CD14-positive monocyte (primary cell): Measurements from ENCODE around the gene PYM1. TPM values are rescaled to one million over a fixed set of nuclear protein-coding genes. Genes with fewer than 3 reads are reported as not detected.
A peak's percentile ranks its signal among the peaks of the same experiment; 100 is the strongest.

ENCODE experiments used
- DNase-seq, 3 donors: peaks; one replicate each; pipeline ENCODE4 v3.0.0-alpha.2; 2011 to 2022
- H2AFZ ChIP-seq: 2 replicates; pipeline ENCODE4 v1.6.0; 2012; ENCODE audit warnings: mild to moderate bottlenecking, low read depth, low read length, inconsistent platforms; ENCODE audit not compliant: insufficient read depth, poor library complexity, severe bottlenecking
- H3K27ac ChIP-seq, 2 donors: 1 replicate in 1 of 2; 2 replicates in 1 of 2; pipeline ENCODE4 v1.5.1; 2012 to 2013; ENCODE audit warnings: low read length in 2 of 2, control low read depth in 1 of 2, inconsistent platforms in 1 of 2, low read depth in 1 of 2, mild to moderate bottlenecking in 1 of 2
- H3K27me3 ChIP-seq, 2 donors: one replicate each; pipeline versions ENCODE4 v1.6.0 to v1.6.1; 2011 to 2013; ENCODE audit warnings: low read length in 2 of 2; ENCODE audit not compliant: control insufficient read depth in 2 of 2, insufficient read depth in 2 of 2
- H3K36me3 ChIP-seq, 2 donors: replicated peaks in 1 of 2; 1 replicate in 1 of 2; 2 replicates in 1 of 2; pipeline versions ENCODE4 v1.5.1 to v1.6.1; 2012 to 2013; ENCODE audit warnings: low read length in 2 of 2, control low read depth in 1 of 2, inconsistent platforms in 1 of 2, mild to moderate bottlenecking in 1 of 2; ENCODE audit not compliant: insufficient read depth in 2 of 2, control insufficient read depth in 1 of 2
- H3K4me1 ChIP-seq, 2 donors: 1 replicate in 1 of 2; 2 replicates in 1 of 2; pipeline versions ENCODE4 v1.5.1 to v1.6.1; 2012 to 2013; ENCODE audit warnings: low read length in 2 of 2, control low read depth in 1 of 2, inconsistent platforms in 1 of 2, mild to moderate bottlenecking in 1 of 2, moderate library complexity in 1 of 2; ENCODE audit not compliant: insufficient read depth in 2 of 2, control insufficient read depth in 1 of 2
- H3K4me2 ChIP-seq: replicated peaks from 2 replicates; pipeline ENCODE3; 2012; ENCODE audit warnings: low read length, moderate library complexity, mild to moderate bottlenecking; ENCODE audit not compliant: poor library complexity, severe bottlenecking; ENCODE audit errors: extremely low read depth
- H3K4me3 ChIP-seq, 3 experiments: fragments of 200-600 bp in 1 of 3; sonication (generic) in 1 of 3; replicated peaks in 1 of 3; 1 replicate in 2 of 3; 2 replicates in 1 of 3; pipeline ENCODE4 v1.5.1; 2011 to 2013; ENCODE audit warnings: low read length in 3 of 3, mild to moderate bottlenecking in 3 of 3, control low read depth in 2 of 3, low read depth in 2 of 3, inconsistent platforms in 1 of 3, moderate library complexity in 1 of 3
- H3K79me2 ChIP-seq: 2 replicates; pipeline ENCODE4 v1.6.0; 2012; ENCODE audit warnings: mild to moderate bottlenecking, control low read depth, inconsistent platforms, low read length, moderate library complexity; ENCODE audit not compliant: insufficient read depth
- H3K9ac ChIP-seq: 2 replicates; pipeline ENCODE4 v1.6.0; 2017; ENCODE audit warnings: low read length, mild to moderate bottlenecking; ENCODE audit not compliant: insufficient read depth, poor library complexity, severe bottlenecking
- H3K9me3 ChIP-seq, 2 donors: replicated peaks in 1 of 2; 1 replicate in 1 of 2; 2 replicates in 1 of 2; pipeline versions ENCODE4 v1.5.1 to v1.6.1; 2012 to 2013; ENCODE audit warnings: low read length in 2 of 2, control low read depth in 1 of 2; ENCODE audit not compliant: control insufficient read depth in 1 of 2, insufficient read depth in 1 of 2
- H4K20me1 ChIP-seq: 2 replicates; pipeline ENCODE4 v1.6.0; 2012; ENCODE audit warnings: mild to moderate bottlenecking, low read length, control low read depth, moderate library complexity; ENCODE audit not compliant: insufficient read depth
- H3K27ac Mint-ChIP-seq, 7 donors: one replicate each; pipeline ENCODE4 v1.8.0; 2020; ENCODE audit warnings: mild to moderate bottlenecking in 7 of 7, mixed read lengths in 7 of 7, moderate library complexity in 6 of 7, inconsistent platforms in 2 of 7
- H3K27me3 Mint-ChIP-seq, 3 donors: one replicate each; pipeline ENCODE4 v1.8.0; 2021 to 2022; ENCODE audit warnings: low read depth in 3 of 3, mild to moderate bottlenecking in 3 of 3, mixed read lengths in 3 of 3, moderate library complexity in 3 of 3, inconsistent platforms in 1 of 3
- H3K36me3 Mint-ChIP-seq, 2 donors: one replicate each; pipeline ENCODE4 v1.8.0; 2020; ENCODE audit warnings: mixed read lengths in 2 of 2, inconsistent platforms in 1 of 2, mild to moderate bottlenecking in 1 of 2
- H3K4me1 Mint-ChIP-seq: one replicate; pipeline ENCODE4 v1.8.0; 2020; ENCODE audit warnings: mild to moderate bottlenecking, mixed read lengths
- H3K4me3 Mint-ChIP-seq, 2 donors: one replicate each; pipeline ENCODE4 v1.8.0; 2020; ENCODE audit warnings: mild to moderate bottlenecking in 2 of 2, mixed read lengths in 2 of 2, moderate library complexity in 1 of 2
- H3K9me3 Mint-ChIP-seq, 7 donors: one replicate each; pipeline ENCODE4 v1.8.0; 2020 to 2022; ENCODE audit warnings: mixed read lengths in 7 of 7, mild to moderate bottlenecking in 6 of 7, moderate library complexity in 6 of 7, inconsistent platforms in 2 of 7
- WGBS: methylation state at CpG from one replicate; pipeline ENCODE4 v1.1.5; 2013; ENCODE audit warnings: missing lambda C conversion rate; ENCODE audit not compliant: insufficient coverage; 5-methylcytosine and 5-hydroxymethylcytosine counted together
- intact Hi-C, 2 donors: fragments of 100-400 bp; cut with micrococcal nuclease; formaldehyde crosslinking; loops; one replicate each; pipeline versions ENCODE4 v1.15.0 to v1.15.1; 2023
- polyA plus RNA-seq, 3 donors: library from polyadenylated mRNA; depleted of rRNA in 1 of 3; unstranded in 2 of 3; stranded (reverse) in 1 of 3; fragments of 300-500 nt in 2 of 3; fragments of >200 nt in 1 of 3; fragmentation: Illumina TruSeq in 2 of 3; gene quantifications; 1 replicate in 2 of 3; 2 replicates in 1 of 3; pipeline ENCODE4 v1.2.3, GENCODE V29; 2012 to 2021
- TF ChIP-seq, protein P1 (sequence below): fragments of 200-600 bp; IDR thresholded peaks from one replicate; pipeline ENCODE4 v1.8.0; 2022; ENCODE audit warnings: antibody characterized with exemption, mild to moderate bottlenecking

PYM1 gene
- polyA plus RNA-seq, 3 donors: 17.3 to 47.1 (median 39.5) TPM

DNA sequence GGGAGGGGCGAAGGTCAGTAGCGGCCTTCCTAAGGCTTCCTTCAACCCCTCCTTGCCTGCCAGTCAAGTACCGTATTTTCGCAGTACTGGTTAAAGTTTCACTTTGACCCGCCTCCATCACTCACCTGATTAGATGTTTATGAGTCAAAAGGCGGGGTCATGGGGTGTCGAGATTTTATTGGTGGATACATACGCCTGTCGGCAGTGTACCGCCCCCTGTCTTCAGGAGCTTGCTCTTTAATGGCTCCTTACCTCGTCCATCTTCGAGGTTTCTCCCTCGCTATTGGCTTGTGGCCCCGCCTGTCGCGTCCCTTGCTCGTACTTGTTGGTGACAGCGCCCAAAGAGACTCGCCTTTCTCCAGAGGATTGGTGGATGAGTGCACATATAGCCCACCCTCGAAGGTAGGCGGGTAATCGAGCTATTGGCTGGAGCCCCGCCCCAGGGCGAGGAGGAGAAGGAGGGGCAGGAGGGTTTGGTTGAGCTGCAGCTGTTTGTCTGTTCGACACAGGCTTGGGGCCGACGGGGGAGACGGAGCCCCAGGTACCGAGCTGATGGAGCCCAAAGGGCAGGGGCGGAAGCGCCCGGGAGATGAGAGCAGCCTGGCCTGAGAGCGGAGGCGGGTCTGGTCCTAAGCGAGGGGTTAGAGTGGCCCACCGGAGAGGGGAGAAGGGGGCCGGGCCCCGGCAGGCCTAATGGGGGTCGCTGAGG lies 46.1 kb upstream of the PYM1 start, which contains the start of gene RAB5B:
RAB5B (plus strand) TSS at position 480 of the 709 bp plus-strand sequence. CDS start 12,883 bp downstream, outside the sequence.
- no peak within 1 kb of the TSS for H3K4me3 Mint-ChIP-seq
- peaks cover 23% of the 10 kb centered on the region for H4K20me1 ChIP-seq
- H3K79me2 ChIP-seq: peaks cover 48% of the 10 kb centered on the region
- peaks cover 26 to 42% of the 10 kb centered on the region in 2 donors for H3K4me1 ChIP-seq
- peak within 1 kb of the TSS; percentile 83 for H2AFZ ChIP-seq
- H3K27ac ChIP-seq: peak within 1 kb of the TSS; percentile 83 to 90
- peaks cover 9 to 14% of the 10 kb centered on the region in 2 donors for H3K36me3 Mint-ChIP-seq
- H3K27me3 ChIP-seq: no peaks in the 10 kb centered on the region
- peak; percentile 99 to 100 (median 100) for DNase-seq
- intact Hi-C loops: loop anchor here in 1 of 2 donors (2.0 to 10.0 kb wide), 3 partner anchors 46 to 141 kb away; partner anchors contain the start of genes PYM1, RPL41 and ZC3H10
- no peak within 1 kb of the TSS for H3K27ac Mint-ChIP-seq
- peaks cover 0 to 3% (median 0%) of the 10 kb centered on the region in 7 donors for H3K9me3 Mint-ChIP-seq
- peak within 1 kb of the TSS; percentile 92 for H3K9ac ChIP-seq
- no peaks in the 10 kb centered on the region for H3K9me3 ChIP-seq
- TF ChIP-seq, protein P1, sequence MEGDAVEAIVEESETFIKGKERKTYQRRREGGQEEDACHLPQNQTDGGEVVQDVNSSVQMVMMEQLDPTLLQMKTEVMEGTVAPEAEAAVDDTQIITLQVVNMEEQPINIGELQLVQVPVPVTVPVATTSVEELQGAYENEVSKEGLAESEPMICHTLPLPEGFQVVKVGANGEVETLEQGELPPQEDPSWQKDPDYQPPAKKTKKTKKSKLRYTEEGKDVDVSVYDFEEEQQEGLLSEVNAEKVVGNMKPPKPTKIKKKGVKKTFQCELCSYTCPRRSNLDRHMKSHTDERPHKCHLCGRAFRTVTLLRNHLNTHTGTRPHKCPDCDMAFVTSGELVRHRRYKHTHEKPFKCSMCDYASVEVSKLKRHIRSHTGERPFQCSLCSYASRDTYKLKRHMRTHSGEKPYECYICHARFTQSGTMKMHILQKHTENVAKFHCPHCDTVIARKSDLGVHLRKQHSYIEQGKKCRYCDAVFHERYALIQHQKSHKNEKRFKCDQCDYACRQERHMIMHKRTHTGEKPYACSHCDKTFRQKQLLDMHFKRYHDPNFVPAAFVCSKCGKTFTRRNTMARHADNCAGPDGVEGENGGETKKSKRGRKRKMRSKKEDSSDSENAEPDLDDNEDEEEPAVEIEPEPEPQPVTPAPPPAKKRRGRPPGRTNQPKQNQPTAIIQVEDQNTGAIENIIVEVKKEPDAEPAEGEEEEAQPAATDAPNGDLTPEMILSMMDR: no peak
- peak within 1 kb of the TSS; percentile 97 for H3K4me2 ChIP-seq
- H3K36me3 ChIP-seq: no peaks in the 10 kb centered on the region
- H3K4me3 ChIP-seq: peak within 1 kb of the TSS; percentile 82 to 98 (median 92)
- peaks cover 0 to 2% (median 0%) of the 10 kb centered on the region in 3 donors for H3K27me3 Mint-ChIP-seq
- 0% methylated on average over 28 of the region's 39 CpGs for WGBS
- peaks cover 24% of the 10 kb centered on the region for H3K4me1 Mint-ChIP-seq

DNA sequence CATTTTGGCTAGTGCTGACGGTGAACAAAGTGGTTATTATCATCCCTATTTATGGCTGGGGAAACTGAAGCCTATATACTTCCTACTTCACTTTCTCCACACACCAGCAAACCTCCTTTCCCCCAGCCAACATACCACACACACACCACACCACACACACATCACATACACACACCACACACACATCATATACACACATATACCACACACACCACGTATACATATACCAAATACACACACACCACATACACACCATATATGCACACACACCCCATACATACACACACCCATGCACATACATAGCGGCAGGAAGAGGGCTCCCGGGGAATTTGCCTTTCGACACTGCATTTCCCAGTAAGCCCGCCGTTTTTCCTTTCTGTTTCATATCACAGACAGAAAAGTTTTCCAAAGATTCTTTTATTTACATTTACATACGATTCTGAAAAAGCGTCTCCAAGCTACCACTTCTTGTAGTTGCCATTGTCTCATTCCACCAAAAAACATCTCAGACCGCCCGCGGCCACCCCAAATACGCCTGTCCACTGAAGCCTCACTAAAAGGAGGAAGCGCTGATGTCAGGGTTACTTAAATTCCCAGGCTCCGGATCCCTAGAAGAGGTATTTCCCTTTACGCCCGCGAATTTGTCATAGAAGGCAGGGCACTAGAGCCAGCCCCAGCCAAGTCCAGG lies 45.4 kb upstream of the PYM1 start:
- peaks cover 42% of the 10 kb centered on the region for H3K79me2 ChIP-seq
- WGBS: 0% methylated on average over 9 of the region's 18 CpGs
- H3K4me1 ChIP-seq: peaks cover 26 to 38% of the 10 kb centered on the region in 2 donors
- no peak overlapping the region for H3K4me3 Mint-ChIP-seq
- TF ChIP-seq, protein P1: no peak
- H3K4me1 Mint-ChIP-seq: peaks cover 21% of the 10 kb centered on the region
- peak overlapping the region; percentile 62 to 98 (median 84) for H3K4me3 ChIP-seq
- H3K9ac ChIP-seq: peak overlapping the region; percentile 71
- H3K9me3 ChIP-seq: no peaks in the 10 kb centered on the region
- H3K27me3 Mint-ChIP-seq: peaks cover 0 to 2% (median 0%) of the 10 kb centered on the region in 3 donors
- peaks cover 16% of the 10 kb centered on the region for H4K20me1 ChIP-seq
- H3K36me3 ChIP-seq: no peaks in the 10 kb centered on the region
- no peak overlapping the region for H3K27ac Mint-ChIP-seq
- peak overlapping the region; percentile 79 for H3K4me2 ChIP-seq
- peaks cover 7 to 9% of the 10 kb centered on the region in 2 donors for H3K36me3 Mint-ChIP-seq
- peaks cover 0 to 3% (median 0%) of the 10 kb centered on the region in 7 donors for H3K9me3 Mint-ChIP-seq
- peak overlapping the region; percentile 83 to 90 for H3K27ac ChIP-seq
- intact Hi-C loops: loop anchor here in 1 of 2 donors (2.0 to 10.0 kb wide), 3 partner anchors 46 to 142 kb away; partner anchors contain the start of genes PYM1, RPL41 and ZC3H10
- peak in 2 of 3 donors; percentile 42 to 74 for DNase-seq
- H2AFZ ChIP-seq: peak overlapping the region; percentile 75
- H3K27me3 ChIP-seq: no peaks in the 10 kb centered on the region
